Activated CD4-positive, alpha-beta T cell treated with anti-CD3 and anti-CD28 coated beads, Interleukin-2, Interleukin-4, amounts not matched to agents 100 ng/mL and 50 ng/mL, durations not matched to agents 16 hours and 8 hours (primary cell): Measurements from ENCODE around the gene NUCKS1.

Experiments
- DNase-seq: peaks from one replicate; pipeline ENCODE4 v3.0.0-alpha.2; 2020; ENCODE audit warnings: low spot score

NUCKS1 gene

DNA sequence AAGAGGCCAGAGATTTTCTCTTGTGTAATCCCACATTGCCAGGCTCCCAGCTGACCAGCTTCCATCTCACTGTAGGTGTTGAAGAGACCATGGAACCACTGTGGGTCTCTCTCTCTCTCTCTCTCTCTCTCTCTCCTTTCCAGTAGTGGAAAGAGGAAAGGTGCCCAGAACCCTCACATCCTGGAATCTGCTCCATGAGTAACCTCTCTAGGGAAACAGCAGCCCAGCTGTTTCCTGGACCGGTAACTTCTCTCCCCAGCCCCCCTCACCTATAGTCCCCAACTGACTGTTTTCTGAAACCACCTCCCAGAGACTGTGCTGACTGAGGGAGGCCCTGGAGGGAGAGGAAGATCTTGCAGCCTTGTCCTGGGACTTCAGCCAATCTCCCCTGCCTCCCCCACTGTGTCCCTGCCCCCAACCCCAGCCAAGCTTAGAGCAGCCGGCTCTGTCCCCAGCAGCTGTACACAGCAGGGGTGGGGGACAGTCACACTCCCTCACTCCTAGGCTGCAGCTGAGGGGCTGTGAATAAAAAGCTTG is 49.0 kb downstream of the NUCKS1 start:
- no peak for DNase-seq

DNA sequence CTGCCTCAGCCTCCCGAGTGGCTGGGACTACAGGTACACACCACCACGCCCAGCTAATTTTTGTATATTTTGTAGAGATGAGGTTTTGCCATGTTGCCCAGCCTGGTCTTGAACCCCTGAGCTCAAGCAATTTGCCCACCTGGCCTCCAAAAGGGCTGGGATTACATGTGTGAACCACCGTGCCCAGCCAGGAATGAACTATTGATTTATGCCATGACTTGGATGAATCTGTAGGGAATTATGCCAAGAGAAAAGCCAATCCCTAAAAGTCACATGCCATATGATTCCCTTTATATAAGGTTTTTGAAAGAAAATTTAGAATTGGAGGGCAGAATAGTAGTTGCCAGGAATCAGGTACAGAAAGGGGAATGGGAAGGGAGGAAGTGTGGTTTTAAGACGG is 50.6 kb downstream of the NUCKS1 start:
- no peak for DNase-seq

DNA sequence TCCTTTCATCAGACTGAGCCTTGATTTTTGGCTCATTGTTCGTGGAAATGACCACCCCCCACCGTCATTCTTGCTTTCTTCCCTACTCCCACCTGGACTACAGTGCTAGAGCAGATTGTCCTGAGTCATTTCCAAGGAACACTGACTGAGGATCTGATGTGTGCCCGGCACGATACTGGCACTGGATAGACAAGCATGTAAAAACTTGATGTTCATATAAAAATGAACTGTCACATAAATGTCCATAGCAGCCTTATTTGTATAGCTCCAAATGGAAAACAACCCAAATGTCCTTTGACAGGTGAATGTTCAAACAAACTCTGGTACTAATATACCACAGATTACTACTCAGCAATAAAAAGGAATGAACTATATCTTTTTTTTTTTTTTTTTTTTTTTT is 51.1 kb downstream of the NUCKS1 start:
- DNase-seq, result no peak

GRCh38 chr1:205693421-205693991 is 56.5 kb downstream of the NUCKS1 start:
- no peak for DNase-seq

DNA sequence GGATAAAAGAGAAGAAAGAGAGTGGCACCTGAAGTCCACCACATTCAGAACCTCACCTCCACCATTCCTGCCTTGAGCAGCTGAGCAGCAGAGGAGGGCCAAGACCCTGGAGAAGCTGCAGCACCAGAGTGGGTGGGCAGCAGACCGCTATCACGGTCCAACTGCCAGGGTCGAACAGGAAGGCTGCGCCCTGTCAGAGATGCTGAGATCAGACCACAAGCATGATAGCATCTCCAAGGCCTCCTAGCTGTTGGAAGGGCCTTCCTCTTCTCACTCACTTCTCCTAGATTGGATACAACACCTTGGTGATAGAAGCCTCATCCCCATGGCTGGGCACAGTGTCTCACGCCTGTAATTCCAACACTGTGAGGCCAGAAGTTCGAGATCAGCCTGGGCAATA is 57.6 kb downstream of the NUCKS1 start:
- no peak for DNase-seq

- no peak for DNase-seq
Measured at GRCh38 chr1:205690122-205690756, 59.7 kb downstream of the NUCKS1 start.

- no peak for DNase-seq
Measured at GRCh38 chr1:205689479-205689878, 60.5 kb downstream of the NUCKS1 start.

- no peak for DNase-seq
Measured at GRCh38 chr1:205688171-205689080, 61.6 kb downstream of the NUCKS1 start.

DNA sequence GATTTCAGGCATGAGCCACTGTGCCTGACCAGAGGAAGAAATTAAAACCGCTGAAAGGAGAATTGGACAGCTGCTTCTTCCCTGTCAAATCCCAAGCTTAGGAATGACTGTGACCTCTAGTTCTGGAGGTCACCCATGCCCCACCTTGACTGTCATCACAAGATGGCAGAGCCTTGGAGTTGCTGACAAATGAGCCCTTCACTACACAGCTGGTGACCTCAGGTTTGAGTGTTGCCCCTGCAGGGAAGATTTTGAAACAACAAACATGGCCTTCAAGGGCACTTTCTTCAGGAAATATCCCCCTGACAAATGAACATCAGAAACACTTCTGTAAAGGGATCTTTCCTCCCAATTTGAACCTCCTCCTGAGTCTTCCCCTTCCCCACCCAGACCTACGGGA is 62.7 kb downstream of the NUCKS1 start:
- no peak for DNase-seq

DNA sequence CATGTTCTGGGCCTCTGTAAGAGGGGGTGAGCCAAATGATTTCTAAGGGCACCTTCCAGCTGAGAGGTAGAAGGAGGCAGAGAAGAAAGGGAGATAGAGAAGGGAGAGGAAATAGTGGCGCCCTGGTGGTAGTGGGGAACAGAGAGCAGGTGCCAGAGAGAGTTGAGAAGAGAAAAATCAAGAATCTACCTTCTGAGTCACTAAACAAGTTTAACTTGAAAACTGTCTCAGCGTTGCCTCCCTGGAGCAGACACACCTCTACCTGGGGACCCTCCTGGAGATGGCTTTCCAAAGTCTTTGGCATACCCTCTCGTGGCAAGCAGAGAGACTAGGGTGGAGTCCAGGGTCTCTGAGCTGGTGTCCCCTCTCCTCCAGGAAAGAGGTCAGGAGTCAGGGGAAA is 68.6 kb downstream of the NUCKS1 start:
- no peak for DNase-seq

GRCh38 chr1:205680073-205680851 is 69.7 kb downstream of the NUCKS1 start, which contains the start of gene SLC45A3:
TSS of gene SLC45A3 (minus strand) at chr1:205680509. CDS start at chr1:205664656, 15,853 bp downstream.
- peak; percentile 8 for DNase-seq

- DNase-seq, result no peak
Measured at GRCh38 chr1:205678286-205679111, 71.5 kb downstream of the NUCKS1 start.

DNA sequence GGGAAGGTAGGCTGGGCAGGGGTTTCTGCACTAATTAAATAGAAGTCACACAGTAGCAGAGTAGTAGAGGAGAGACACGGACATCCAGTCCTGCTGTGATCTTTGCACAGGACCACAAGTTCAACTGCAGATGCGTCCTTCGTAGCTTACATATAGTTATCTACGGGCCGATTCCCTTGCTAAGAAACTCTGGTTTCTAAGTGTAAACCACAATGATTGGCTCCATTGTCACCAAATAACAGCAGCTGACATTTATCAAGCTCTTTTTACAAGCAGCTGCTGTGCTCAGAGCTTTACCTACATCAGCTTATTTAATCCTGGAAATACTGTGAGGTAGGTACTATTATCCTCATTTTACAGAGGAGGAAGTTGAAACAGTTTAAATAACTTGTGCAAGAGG is 72.8 kb downstream of the NUCKS1 start:
- DNase-seq, result no peak

- DNase-seq, result no peak
Measured at GRCh38 chr1:205676597-205676996, 73.4 kb downstream of the NUCKS1 start.

DNA sequence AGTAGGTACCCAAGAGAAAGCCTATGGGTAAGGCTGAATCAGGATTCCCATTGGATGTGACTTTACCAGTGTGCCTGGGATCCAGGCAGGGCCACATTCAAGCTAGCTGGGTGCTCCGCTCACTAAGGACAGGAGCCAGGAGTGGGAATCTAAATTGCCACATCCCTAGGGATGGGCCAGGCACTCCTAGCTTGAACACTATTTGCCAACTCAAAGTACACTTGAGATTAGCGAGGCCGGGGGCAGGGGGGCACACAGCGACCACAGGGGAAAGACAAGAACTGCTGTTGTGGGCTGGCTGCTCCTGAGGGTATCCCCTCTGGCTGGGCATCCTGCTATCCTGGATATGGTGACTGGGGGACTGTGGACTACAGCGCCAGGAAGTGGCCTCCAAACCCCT is 74.0 kb downstream of the NUCKS1 start:
- DNase-seq, result no peak

- DNase-seq, result no peak
Measured at GRCh38 chr1:205675247-205675646, 74.7 kb downstream of the NUCKS1 start.

GRCh38 chr1:205672970-205673369 is 77.0 kb downstream of the NUCKS1 start:
- no peak for DNase-seq

GRCh38 chr1:205672395-205672889 is 77.5 kb downstream of the NUCKS1 start:
- DNase-seq, result no peak

- DNase-seq, result no peak
Measured at GRCh38 chr1:205670611-205671430, 79.2 kb downstream of the NUCKS1 start.

DNA sequence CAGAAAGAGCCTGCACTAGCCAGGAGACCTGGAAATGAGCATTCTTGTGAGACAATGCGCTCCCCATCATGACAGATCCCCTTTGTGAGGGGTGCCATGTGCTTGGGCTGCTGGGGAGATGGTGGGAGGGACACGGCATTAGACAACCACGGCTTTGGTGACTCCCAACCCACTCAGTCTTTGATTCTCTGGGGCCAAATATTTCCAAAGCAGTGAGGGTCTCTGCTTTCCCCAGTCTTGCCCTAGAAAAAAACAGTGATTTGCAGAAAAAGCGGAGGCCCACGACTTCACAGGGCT is 79.9 kb downstream of the NUCKS1 start:
- no peak for DNase-seq
